ENCODE measurements around the gene GAS5. TPM values are rescaled to one million over a fixed set of nuclear protein-coding genes. Genes with fewer than 3 reads are reported as not detected.

The GAS5 gene
- total and polyA plus RNA-seq, 9 of the 15 experiments (the other 6 are each of a cell fraction or from before 2014, with no cell fraction given): 565 to 1,860 (median 1,006) TPM

GRCh38 chr1:173861731-173862145 lies 6.1 kb downstream of the GAS5 start (continued):
- TF ChIP-seq ESRRB (CRISPR knock-in tag; IDR thresholded peaks at IDR 0.05; ENCODE audit: borderline replicate concordance) (no peak), HDAC3 (IDR thresholded peaks at IDR 0.05; ENCODE audit: borderline replicate concordance, partially characterized antibody) (no peak), DDX20 (tag; IDR thresholded peaks at IDR 0.05; ENCODE audit: low read depth) (no peak), GABPB1 (CRISPR knock-in tag; IDR thresholded peaks at IDR 0.05) (no peak), RAD21 (CRISPR knock-in tag; conservative IDR thresholded peaks at IDR 0.05 in 1 of 2, IDR thresholded peaks at IDR 0.05 in 1 of 2) (no peak), TEAD1 (CRISPR knock-in tag; IDR thresholded peaks at IDR 0.05) (no peak), ILF3 (IDR thresholded peaks at IDR 0.05; ENCODE audit: borderline replicate concordance) (peak; percentile 90), SMC3 (conservative IDR thresholded peaks at IDR 0.05; ENCODE audit: insufficient read depth, low read depth, low read length) (no peak), MAZ (CRISPR knock-in tag; conservative IDR thresholded peaks at IDR 0.05 in 1 of 2, IDR thresholded peaks at IDR 0.05 in 1 of 2) (0 out of 4 replicates have a peak, but pooled peaks of 1 of the 2 experiments have one; percentile 12), HNRNPK (IDR thresholded peaks at IDR 0.05; ENCODE audit: low read depth, low read length, poor library complexity, severe bottlenecking) (no peak), MLX (CRISPR knock-in tag; conservative IDR thresholded peaks at IDR 0.05) (no peak), HMG20B (CRISPR knock-in tag; IDR thresholded peaks at IDR 0.05) (no peak), ZEB2 (IDR thresholded peaks at IDR 0.05) (no peak), POLR2AphosphoS2 (IDR thresholded peaks at IDR 0.05; ENCODE audit: low read length) (0 out of 2 replicates have a peak, but pooled peaks have one; percentile 5), CGGBP1 (CRISPR knock-in tag; IDR thresholded peaks at IDR 0.05) (no peak), HEY1 (CRISPR knock-in tag; IDR thresholded peaks at IDR 0.05; ENCODE audit: borderline replicate concordance) (no peak), HBP1 (CRISPR knock-in tag; IDR thresholded peaks at IDR 0.05) (peak; percentile 38; the same call in 1 of the 2 replicates), NR1H2 (CRISPR knock-in tag; IDR thresholded peaks at IDR 0.05) (no peak), ATF4 (CRISPR knock-in tag; IDR thresholded peaks at IDR 0.05) (no peak), HNRNPL (IDR thresholded peaks at IDR 0.05; ENCODE audit: low read depth, low read length) (no peak), FOXK1 (CRISPR knock-in tag; IDR thresholded peaks at IDR 0.05; ENCODE audit: borderline replicate concordance) (no peak), GTF2E2 (tag; IDR thresholded peaks at IDR 0.05) (no peak), RBM15 (IDR thresholded peaks at IDR 0.05; ENCODE audit: insufficient read depth, low read length) (no peak), ZNF77 (CRISPR knock-in tag; IDR thresholded peaks at IDR 0.05) (no peak), MECOM (CRISPR knock-in tag; IDR thresholded peaks at IDR 0.05) (no peak), CHD2 (IDR thresholded peaks at IDR 0.05; ENCODE audit: low read depth, low read length) (no peak; the same call in 1 of the 2 replicates), ZNF780A (CRISPR knock-in tag; IDR thresholded peaks at IDR 0.05) (no peak), KAT2B (IDR thresholded peaks at IDR 0.05; ENCODE audit: low read depth, low read length) (no peak)
